ENCODE data around the gene PDCL3. TPM values are rescaled to one million over a fixed set of nuclear protein-coding genes. Genes with fewer than 3 reads are reported as not detected.
A peak's percentile ranks its signal among the peaks of the same experiment; 100 is the strongest.

The PDCL3 gene
- total RNA-seq, 1 experiment from 2014 or later: 18.7 TPM

DNA sequence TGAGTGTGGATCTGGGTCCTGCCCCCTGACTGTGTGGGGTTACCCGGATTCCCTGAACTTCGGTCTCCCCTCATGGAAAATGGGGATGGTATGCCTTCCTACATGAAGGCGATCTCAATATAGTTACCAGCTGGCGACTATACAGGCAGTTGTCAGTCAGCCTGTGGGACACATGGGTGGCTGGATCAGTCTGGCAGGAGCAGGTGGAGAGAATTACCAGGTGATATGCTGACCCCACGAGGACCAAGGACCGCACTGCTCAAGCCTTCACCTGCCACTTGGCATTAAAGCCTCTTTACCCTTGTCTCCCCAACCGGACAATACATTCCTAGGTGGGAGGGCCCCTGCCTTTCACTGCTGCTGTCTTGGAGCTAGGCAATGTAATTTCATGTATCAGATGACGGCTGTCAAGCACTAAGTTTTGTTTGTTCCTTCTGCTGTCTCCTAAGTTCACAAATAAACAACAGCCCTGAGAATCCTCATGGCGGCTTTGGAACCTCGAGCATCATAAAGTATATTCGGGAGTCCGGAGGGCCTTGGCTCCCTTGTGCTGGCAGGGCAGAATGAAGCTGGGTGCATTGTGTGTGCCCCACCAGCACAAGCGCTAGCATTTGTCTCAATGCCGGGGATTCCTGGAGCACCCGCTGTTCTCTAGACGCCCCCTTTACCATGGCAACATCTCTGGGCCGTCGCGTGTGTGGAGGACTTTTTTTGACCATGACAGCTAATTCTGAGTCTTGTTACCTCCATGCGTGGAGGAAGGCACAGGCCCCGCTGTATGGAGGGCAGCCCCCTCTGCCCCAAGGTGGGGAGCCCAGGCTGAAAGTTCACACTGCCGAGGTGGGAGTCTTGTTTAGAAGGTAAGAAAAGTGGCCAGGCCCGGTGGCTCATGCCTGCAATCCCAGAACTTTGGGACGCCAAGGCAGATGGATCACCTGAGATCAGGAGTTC lies 48.6 kb downstream of the PDCL3 start:
- no peak for DNase-seq (ENCODE audit: low read depth)

DNA sequence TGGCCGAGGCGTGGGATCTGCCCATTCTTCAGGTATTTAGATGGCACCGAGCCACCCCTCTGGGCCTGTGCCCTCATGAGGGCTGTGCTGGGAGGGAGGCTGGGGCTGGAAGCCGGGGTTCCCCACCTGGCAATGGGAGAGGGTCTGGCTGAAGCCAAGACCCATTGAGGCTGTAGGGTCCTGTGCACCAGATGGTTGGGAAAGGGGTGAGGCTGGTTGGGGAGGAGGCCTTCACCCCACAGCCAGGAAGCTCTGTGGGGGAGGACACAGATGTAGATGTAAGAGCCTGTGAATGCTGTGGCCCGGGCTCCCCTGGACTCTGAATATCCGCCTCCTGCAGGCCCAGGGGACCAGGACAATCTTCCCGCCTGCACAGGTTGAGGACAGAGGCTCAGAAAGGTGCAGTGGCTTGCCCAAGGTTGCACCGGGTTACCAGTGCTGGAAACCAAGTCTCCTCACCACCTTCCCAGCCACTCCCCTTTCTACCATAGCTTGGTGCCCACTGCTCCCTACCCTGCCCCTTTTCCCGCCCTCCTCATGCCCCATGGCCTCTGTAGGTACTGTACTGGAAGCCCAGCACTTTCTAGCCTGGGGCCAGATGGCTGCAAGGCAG lies 49.7 kb downstream of the PDCL3 start:
- DNase-seq (ENCODE audit: low read depth): no peak

GRCh38 chr2:100613719-100614118 lies 50.9 kb downstream of the PDCL3 start:
- no peak for DNase-seq (ENCODE audit: low read depth)

DNA sequence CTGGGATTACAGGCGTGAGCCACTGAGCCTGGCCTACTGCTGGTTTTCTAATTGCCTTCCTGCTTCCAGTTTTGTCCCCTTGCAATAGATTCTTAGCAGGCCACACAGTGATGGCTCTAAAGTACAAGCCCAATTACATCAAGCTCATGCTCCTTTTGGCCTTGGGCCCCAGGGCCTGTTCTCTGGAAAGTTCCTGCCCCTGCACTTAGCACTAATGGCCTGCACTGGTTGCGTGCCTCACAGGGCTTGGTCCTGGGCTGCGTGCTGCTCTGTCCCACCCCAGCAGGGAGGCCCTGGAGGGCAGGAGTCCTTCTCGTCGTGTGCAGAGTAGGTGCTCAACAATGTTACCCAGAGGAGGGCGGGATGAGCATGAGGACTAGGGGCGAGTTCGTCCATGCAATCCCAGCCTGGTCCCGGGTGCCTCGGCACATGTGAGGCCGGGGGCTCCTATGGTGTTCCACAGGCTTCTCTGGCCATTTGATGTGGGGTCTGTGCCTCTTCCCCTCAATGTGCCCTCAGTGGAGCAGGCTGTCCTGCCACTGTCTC lies 51.7 kb downstream of the PDCL3 start:
- DNase-seq (ENCODE audit: low read depth): no peak

GRCh38 chr2:100615471-100615870 lies 52.7 kb downstream of the PDCL3 start:
- DNase-seq (ENCODE audit: low read depth): peak; percentile 17

GRCh38 chr2:100615886-100616285 lies 53.1 kb downstream of the PDCL3 start:
- no peak for DNase-seq (ENCODE audit: low read depth)

DNA sequence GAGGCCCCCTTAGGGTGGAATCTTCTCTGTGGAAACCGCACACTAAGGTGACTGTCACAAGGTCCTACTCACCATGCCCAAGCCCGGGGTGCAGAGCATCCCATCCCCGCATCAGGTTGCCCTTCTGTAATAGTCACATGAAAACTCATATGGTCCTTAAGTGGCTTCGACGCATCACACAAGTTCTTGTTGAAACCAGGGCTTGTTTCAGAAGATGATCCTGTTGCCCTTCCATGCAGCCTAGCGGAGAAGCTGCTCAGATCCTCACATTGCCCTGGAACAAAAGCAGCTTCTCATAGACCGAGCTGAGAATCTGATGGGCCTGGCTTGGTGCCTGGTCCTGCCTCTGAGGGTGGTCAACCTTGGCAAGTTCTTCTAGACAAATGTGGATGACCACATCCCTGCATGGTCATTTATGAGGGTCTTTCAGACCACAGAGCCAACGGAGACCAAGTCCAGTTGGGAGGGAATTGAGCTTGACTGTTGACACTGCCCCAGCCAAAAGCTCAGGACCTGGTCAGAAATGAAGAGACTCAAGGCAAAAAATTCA lies 54.1 kb downstream of the PDCL3 start:
- DNase-seq (ENCODE audit: low read depth): no peak

DNA sequence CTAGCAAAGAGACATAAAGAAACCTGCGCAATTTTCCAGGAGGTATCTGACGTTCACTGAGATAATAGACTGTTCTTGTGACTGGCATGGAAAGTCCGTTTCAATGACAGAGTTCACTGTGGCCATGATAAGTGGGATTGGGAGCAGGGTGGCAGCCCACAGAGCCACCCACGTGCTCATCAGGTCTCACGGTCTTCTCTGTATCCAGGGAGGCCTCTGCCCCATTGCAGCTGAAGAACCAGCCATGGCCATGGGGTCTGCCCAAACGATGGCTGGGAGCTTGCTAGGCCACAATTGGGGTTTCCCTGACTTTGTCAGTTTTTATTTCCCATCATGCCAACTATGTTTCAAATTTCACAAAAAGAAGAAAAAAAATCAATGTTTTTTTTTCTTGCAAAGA lies 57.2 kb downstream of the PDCL3 start:
- no peak for DNase-seq (ENCODE audit: low read depth)

GRCh38 chr2:100620481-100620880 lies 57.7 kb downstream of the PDCL3 start:
- no peak for DNase-seq (ENCODE audit: low read depth)

DNA sequence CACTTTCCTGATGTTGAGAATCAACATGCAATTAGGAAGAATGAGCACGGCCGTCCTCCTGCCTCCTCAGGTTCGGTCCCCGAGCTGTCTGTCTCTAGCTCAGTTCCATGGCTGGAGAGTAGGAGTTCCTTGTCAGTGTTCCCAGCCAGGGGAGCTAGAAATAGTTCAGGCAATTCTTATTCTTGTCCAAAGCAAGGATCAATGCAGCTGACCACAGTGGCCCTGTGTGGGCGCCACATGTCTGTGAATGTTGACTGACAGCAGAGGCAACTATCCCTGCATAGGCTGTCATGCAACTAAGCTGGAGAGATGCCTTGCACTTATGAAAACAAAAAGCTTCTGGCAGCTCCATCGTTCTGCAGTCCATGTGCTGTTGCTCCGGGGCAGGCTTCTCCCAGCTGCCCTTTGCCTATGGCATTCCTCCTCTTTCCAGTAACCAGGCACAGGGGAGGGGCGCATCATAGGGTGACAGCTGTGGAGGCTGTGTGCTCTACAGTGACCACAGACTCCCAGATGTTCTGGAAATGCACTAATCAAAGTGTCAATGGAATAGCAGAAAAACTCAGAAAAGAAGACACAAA lies 58.7 kb downstream of the PDCL3 start:
- DNase-seq (ENCODE audit: low read depth): no peak

DNA sequence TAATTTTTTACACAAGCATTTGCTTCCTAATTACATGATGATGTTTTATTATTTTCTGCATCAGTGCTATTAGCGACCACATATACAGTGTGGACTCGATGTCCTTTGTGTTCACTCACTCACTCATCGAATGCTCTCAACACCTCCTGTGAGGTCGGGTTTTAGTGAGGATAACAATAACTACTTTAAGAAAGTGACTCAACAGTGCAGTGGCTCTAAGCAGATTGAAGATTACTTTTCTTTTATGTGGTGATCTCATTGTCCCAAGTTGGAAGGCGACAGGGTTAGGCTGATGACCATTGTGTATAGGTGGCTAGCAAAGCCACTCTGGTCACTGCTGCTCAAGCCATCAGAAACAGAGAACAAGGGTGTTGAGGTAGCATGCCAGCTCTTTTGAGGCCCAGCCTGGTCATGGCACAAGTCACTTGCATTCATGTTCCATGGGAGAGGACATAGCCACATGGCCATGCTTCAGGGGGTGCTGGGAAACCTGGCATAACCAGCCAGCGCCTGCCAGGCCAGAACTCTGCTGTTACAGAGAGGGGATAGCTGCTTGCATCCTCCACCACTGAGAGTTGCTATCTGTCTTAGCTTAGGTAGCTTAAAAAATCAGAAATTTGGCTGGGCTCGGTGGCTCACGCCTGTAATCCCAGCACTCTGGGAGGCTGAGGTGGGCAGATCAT lies 60.4 kb downstream of the PDCL3 start:
- no peak for DNase-seq (ENCODE audit: low read depth)

DNA sequence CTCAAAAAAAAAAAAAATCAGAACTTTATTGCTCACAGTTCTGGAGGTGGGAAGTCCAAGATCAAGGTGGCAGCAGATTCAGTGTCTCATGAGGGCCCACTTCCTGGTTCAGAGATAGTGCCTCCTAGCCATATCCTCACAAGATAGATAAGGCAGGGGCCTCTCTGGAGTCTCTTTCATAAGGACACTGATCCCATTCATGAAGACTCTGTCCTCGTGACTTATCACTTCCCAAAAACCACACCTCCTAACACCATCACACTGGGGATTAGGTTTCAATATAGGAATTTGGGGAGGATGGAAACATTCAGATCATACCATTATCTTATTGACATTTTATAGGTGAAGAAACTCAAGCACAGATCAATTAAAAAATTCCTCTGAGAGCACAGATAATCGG lies 61.1 kb downstream of the PDCL3 start:
- DNase-seq (ENCODE audit: low read depth): no peak

GRCh38 chr2:100624536-100624935 lies 61.7 kb downstream of the PDCL3 start:
- no peak for DNase-seq (ENCODE audit: low read depth)

- DNase-seq (ENCODE audit: low read depth): no peak
Measured at GRCh38 chr2:100625717-100626116, 62.9 kb downstream of the PDCL3 start.

Other genes with a start within 250 kb of the PDCL3 start
- gene LONRF2, start 240.5 kb upstream of the PDCL3 start, total RNA-seq (2014; rRNA removed; shearing (Covaris generic)): 0.10 TPM in 1 of 2 replicates, not detected in the other
- gene CHST10, start 145.3 kb upstream of the PDCL3 start, total RNA-seq (2014; rRNA removed; shearing (Covaris generic)): 12.3 and 13.7 TPM in 2 replicates
- gene NMS, start 92.5 kb upstream of the PDCL3 start, total RNA-seq (2014; rRNA removed; shearing (Covaris generic)): not detected in 2 replicates

Data from M059J (cell line).